LNCAP (cell line): ENCODE results near the gene KRT2.

ENCODE experiments used
- CTCF ChIP-seq: fragments of 450-650 bp; IDR thresholded peaks from 2 replicates; pipeline ENCODE4 v1.5.1; 2017; ENCODE audit warnings: mild to moderate bottlenecking

The KRT2 gene

DNA sequence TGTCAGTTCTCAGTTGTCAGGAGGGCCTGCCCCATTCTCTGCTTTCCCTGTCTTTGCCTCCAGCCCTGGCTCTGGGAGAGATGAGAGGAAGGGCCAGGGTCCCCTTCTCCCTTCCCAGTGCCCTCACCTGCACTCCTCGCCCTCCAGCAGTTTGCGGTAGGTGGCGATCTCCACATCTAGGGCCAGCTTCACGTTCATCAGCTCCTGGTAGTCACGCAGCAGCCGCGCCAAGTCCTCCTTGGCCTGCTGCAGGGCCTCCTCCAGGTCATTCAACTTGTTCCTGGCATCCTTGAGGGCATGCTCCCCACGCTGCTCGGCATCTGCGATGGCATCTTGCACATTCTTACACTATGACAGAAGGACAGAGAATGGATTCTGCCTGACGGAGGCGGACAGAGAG is 5.4 kb downstream of the KRT2 start:
- TF ChIP-seq CTCF, result no peak

DNA sequence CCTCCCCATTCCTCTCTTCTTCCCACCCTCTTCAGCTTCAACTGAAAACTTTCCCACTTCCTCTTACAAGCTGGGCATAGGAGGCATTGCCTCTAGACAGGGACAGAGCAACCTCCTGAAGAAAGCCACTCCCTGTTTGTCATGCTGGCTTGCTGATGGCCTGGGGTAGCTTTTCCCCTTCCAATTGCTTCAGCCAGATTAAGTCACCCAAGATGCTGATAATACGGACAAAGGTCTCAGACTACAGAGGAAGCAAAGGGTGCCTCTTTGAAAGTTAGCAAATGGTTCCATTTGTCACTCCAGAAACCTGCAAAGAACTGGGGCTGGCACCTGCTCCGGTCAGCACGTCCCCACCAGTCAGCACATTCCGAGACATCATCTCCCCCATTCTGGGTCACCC is 6.0 kb downstream of the KRT2 start:
- no peak for TF ChIP-seq CTCF

GRCh38 chr12:52645120-52645761 is 6.8 kb downstream of the KRT2 start:
- TF ChIP-seq CTCF, result no peak

GRCh38 chr12:52644078-52644415 is 8.0 kb downstream of the KRT2 start:
- TF ChIP-seq CTCF, result no peak

GRCh38 chr12:52643233-52644077 is 8.6 kb downstream of the KRT2 start:
- no peak for TF ChIP-seq CTCF

- no peak for TF ChIP-seq CTCF
Observed at GRCh38 chr12:52641468-52641867, 10.5 kb downstream of the KRT2 start.

- no peak for TF ChIP-seq CTCF
Observed at GRCh38 chr12:52637299-52637698, 14.7 kb downstream of the KRT2 start.
